Ishikawa (cell line): Measurements from ENCODE around the gene UBXN1.

Experiments
- CEBPB ChIP-seq: IDR thresholded peaks from 2 replicates; pipeline ENCODE4 v1.6.1; 2012
- CREB1 ChIP-seq: IDR thresholded peaks from 2 replicates; pipeline ENCODE4 v1.6.1; 2012; ENCODE audit warnings: low read depth
- EP300 ChIP-seq: IDR thresholded peaks from 2 replicates; pipeline ENCODE4 v1.6.1; 2012; ENCODE audit warnings: borderline replicate concordance
- REST ChIP-seq: IDR thresholded peaks from 2 replicates; pipeline ENCODE4 v1.6.1; 2012; ENCODE audit warnings: low read depth, mild to moderate bottlenecking
- USF1 ChIP-seq: IDR thresholded peaks from 2 replicates; pipeline ENCODE4 v1.6.1; 2012

DNA sequence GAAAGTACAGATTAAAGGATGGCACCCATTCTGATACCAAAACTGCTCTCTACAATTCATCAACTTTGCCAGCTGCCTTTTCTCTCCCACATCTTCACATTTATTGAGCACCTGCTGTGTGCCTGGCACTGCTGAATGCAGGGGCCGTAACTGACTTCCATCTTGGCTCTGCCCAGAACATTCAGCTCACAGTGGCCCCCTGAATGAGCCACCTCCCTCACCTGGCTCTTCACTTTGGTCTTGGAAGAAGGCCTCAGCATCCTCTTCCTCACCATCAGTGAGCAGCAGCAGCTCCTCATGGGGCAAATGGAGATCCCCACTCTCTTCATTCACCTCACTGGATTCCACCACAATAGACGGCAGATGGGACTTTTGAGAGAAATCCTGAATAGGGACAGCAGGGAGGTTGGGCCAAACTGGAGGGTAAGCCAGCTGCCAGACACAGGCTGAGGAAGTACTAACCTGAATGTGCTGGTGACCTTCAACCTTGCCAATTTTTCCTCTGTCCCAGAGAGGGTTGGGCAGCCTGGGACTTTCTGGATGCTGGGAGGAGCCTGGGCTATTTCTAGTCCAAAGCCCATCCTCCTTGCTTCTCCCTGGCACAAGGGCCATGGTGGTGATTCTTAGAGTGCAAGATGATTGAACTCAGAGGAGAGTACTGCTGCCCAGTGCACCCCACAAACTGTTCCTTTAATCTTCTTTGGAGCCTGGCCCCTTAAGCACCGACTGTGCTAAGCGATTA, 9.3 kb downstream of the UBXN1 start:
- no peak for TF ChIP-seq REST
- no peak for TF ChIP-seq EP300
- TF ChIP-seq CEBPB, result no peak
- TF ChIP-seq CREB1, result no peak
- TF ChIP-seq USF1, result no peak
